DMS153 treated with DMSO at 0.1 percent for 48 hours (cell line): Measurements from ENCODE around the gene CALCOCO1.
"Not testable (repeated sequence)": the region's sequence is repeated elsewhere in the genome, so short reads cannot be mapped to it uniquely, and the experiment has no call there.

Experiments used
- DNase-seq: peaks from one replicate; lab custom pipeline; 2025; ENCODE audit not compliant: unreplicated experiment; lab: John Stamatoyannopoulos, UW

Gene CALCOCO1

GRCh38 chr12:53734425-53734824 lies 7.2 kb upstream of the CALCOCO1 start:
- DNase-seq = no peak

- no peak for DNase-seq
Measured at GRCh38 chr12:53733807-53734200, 6.6 kb upstream of the CALCOCO1 start.

GRCh38 chr12:53733051-53733806 lies 6.0 kb upstream of the CALCOCO1 start:
- no peak for DNase-seq

GRCh38 chr12:53729644-53730043 lies 2.4 kb upstream of the CALCOCO1 start:
- no peak for DNase-seq

GRCh38 chr12:53728206-53728605 lies 954 bp upstream of the CALCOCO1 start:
- DNase-seq = no peak

- DNase-seq = no peak
Measured at GRCh38 chr12:53726946-53727309, 324 bp downstream of the CALCOCO1 start.

GRCh38 chr12:53726341-53726740 lies 911 bp downstream of the CALCOCO1 start:
- DNase-seq = no peak

- no peak for DNase-seq
Measured at GRCh38 chr12:53725824-53726223, 1.4 kb downstream of the CALCOCO1 start.

GRCh38 chr12:53722450-53723041 lies 4.7 kb downstream of the CALCOCO1 start:
- DNase-seq = no peak

- no peak for DNase-seq
Measured at GRCh38 chr12:53720946-53721345, 6.3 kb downstream of the CALCOCO1 start.

GRCh38 chr12:53719649-53720048 lies 7.6 kb downstream of the CALCOCO1 start:
- no peak for DNase-seq

- not testable (repeated sequence) for DNase-seq
Measured at GRCh38 chr12:53718567-53718966, 8.7 kb downstream of the CALCOCO1 start.

GRCh38 chr12:53717319-53717718 lies 9.9 kb downstream of the CALCOCO1 start:
- DNase-seq = no peak

- DNase-seq = no peak
Measured at GRCh38 chr12:53714004-53714403, 13.2 kb downstream of the CALCOCO1 start.

GRCh38 chr12:53713516-53713915 lies 13.7 kb downstream of the CALCOCO1 start:
- DNase-seq = no peak

- no peak for DNase-seq
Measured at GRCh38 chr12:53712059-53712643, 15.1 kb downstream of the CALCOCO1 start.

GRCh38 chr12:53710091-53710490 lies 17.2 kb downstream of the CALCOCO1 start:
- no peak for DNase-seq

- no peak for DNase-seq
Measured at GRCh38 chr12:53709671-53710070, 17.6 kb downstream of the CALCOCO1 start.

- DNase-seq = no peak
Measured at GRCh38 chr12:53706080-53706479, 21.2 kb downstream of the CALCOCO1 start.

- no peak for DNase-seq
Measured at GRCh38 chr12:53703756-53704155, 23.5 kb downstream of the CALCOCO1 start.

- peak; percentile 48 for DNase-seq
Measured at GRCh38 chr12:53701518-53702264, 25.6 kb downstream of the CALCOCO1 start.

- no peak for DNase-seq
Measured at GRCh38 chr12:53700567-53700966, 26.7 kb downstream of the CALCOCO1 start.
